ENCODE data around the gene UNC5B.

Gene UNC5B

DNA sequence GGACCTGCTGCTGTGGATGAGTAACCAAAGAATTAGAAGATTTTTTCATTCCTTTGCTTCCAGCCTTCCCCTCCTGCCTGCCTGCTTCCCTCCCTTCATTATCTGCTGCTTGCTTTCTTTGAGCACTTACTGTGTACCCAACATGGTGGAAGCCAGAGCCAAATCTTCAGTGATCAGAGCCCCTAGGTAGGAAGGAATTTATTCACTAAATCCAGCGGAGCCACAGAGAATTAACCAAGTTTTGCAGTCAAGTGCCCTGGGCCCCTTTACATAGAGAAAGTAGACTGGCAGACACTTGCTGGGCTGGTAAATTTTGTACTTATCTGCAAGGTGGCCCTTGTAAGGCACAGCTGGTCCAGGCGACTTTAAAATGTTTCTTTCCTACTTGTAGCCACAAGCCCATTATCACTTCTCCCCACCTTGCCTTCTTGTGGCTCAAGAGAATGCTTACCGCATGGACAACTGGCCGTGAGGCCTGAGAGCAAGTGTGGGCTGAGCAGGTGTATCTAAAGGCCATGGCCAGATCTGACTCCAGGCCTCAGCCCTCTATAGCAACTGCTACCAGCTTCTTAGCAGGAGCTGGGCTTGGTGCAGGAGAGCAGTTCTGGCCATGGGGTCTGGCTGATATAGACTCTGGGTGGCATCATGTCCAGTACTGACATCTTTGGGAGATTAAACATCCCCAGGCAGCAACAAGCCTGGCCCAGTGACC lies 11.1 kb downstream of the UNC5B start:
- no peak for DNase-seq

DNA sequence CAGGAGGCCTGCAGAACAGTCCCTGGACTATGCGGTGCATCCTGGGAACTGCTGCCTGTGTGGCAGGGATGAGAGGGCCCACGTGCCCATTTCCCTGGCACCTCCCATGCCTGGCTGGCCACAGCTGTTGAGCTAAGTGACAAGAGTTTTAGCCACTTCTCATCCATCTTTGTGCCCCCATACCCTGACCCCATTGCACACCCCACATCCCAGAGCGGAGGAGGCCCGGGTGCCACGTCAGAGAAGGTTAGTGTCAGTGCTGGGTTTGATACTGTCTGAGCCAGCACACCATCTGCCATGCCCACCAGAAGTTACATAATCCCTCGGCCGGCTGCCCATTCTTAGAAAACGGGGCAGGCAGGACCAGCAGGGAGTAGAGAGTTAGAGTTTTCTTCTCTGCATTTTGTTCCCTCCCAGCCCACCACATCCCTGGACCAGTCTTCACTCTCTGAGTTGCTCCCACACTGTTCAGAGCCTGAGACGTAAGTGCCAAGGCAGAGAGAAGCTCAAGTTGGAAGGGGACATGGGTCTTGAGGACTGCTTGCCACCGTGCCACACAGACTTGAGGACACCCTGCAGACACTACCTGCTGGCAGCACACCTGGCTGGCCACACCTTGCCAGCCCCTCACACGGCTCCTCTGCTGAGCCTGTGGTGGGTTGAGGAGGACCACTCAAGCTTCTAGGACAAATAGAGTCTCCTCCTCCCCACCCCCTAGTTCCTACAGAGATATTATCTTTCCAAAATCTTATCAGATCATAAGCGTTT lies 13.1 kb downstream of the UNC5B start:
- no peak for DNase-seq

DNA sequence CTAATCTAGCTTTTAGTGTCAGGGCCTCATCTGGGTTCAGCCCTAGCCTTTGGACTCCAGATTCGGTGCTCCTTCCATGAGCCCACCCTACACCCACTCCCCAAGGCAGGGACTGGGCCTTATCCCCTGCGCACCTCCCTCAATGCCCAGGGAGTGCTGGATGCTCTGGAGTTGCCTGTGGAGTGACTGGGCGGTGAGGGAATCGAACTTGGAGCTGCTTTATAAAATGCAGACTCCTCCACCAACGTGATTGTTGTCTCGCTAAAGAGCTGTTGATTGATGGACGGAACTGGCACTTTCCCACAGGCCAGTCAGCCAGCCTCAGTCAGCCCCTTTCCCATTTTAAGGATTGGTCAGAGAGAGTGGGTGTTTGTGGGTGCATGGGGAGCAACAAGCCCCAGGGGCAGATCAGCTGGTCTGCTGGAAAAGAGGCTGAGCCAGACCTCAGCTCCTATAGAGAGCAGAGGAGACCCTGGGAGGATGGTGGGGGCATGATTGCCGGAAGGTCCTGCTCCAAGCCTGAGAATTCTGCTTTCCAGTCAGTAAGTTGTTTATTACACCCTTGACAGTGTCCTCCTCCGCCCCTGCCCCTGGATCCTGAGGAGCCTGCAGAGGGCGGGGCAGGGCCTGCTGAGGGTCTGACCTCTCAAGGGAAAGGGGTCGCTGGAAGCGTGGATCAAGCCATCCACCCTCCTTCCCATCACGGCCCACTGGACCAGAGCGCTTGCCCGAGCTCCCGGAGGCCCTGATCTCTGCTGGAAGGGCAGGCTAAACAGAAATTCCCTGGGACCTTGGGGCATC lies 16.7 kb downstream of the UNC5B start:
- no peak for DNase-seq

DNA sequence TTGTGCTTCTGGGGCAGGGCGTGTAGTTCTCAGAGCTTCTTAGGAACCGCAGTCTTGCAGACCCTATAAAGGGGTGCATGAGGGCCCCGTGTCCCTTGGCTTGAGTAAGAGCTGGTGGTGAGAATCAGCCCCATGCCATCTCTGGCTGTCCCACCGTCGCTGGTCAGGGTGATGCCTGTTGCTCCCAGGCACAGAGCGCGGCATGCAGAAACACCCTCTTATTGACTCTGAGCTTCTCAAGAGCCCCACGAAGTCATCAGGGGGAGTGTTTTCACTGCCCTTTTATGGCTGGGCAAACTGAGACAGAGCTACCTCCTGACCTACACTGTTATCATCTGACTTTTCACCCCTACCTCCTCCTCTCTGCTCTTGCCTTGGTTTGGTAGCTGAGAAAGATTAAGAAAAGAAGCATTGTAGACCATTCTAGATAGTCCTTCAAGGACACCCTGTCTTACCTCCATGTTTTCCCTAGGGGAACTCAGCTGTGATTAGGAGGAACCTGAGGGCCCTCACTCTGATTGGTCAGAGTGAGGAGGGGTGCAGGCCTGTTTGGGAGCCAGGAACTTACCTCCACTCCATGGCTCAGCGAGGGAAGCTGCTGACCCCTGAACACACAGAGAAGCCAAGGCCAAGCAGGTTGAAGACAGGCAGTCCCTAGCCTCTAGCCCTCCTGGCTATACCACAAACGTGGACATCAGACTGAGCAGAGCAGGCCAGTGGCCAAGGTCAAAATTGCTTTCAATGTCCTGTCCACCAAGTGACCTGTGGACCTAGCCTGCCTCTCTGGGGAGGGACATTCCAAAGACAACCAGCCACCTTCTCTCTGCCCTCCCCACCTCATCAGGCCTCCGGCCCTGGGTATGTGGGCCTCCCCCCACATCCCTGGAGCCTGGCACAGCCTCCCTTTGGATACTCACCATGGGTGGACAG lies 17.6 kb downstream of the UNC5B start:
- no peak for DNase-seq

DNA sequence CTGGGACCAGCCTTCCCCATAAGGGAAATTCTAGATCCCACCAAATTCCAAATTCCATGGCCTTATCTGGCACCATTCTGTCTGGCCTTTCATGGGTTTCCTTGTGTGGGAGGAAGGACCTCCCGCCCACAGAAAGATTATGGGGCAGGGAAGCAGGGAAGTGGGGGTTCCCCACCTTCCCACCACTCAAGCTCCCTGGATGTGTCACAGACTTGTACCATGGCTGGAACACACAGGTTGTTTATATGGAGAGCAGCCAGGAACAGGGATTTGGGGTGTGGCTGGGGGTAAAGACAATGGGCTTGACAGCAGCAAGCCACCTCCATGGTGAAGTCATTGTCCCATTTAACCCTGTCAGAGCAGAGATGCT lies 18.3 kb downstream of the UNC5B start:
- DNase-seq: no peak

DNA sequence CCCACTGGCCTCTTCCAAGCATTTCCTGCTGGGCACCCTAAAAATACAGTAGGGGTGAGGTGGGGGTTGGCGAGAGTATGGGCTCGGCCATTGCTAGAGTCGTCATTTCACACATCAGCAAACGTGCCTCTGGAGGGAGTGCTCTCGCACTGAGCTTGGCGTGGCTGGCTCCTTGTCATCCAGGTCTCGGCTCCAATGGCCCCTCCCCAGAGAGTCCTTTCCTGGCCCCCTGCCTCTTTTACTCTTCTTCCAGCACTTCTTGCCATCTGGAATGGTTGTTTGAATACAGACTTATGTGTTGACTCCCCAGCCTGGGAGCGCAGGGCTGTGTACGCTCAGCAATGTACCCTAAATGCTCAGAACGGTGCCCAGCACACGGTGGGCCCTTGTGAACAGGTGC lies 18.8 kb downstream of the UNC5B start:
- DNase-seq: no peak

DNA sequence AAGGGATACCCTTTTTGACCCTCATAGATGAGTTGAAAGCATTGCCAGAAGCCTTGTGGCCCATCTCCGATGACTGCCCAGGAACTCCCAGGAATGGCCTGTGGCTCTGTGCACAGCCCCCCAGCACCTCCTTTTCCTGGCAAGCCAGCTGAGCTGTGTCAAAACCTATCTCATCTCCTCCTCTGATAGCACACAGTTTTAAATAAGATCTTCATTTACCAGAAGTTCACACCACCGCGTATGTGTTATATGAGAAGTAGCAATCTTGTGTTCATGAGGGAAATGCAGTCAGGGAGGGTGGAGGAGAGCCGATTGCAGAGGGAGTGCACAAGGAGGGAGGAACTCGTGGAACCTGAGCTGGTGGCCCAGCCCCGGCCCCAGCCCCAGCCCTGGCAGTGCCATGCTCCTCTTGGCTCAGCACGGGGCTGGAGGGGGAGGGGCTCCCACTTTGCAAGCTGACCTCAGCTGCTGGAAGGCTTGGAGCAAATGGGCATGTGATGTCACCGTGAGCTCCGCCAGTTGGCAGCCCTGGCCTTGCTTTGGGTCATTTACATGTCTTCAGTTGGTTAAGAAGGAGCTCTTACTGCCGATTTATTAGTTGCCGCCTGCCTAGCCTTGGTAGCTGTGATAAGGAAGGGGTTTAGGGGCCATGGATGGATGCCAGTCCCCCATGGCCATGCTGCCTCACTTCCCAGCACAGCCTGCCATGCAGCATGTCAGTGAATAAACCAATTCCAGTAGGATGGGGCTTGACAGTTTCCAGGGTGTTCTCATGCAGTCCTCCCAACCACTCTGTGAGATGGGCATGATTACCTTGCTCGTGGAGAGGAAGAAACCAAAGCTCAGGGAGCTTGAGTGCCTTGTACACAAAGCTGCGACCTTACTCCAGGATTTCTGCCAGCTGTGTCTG lies 20.0 kb downstream of the UNC5B start:
- DNase-seq: no peak

DNA sequence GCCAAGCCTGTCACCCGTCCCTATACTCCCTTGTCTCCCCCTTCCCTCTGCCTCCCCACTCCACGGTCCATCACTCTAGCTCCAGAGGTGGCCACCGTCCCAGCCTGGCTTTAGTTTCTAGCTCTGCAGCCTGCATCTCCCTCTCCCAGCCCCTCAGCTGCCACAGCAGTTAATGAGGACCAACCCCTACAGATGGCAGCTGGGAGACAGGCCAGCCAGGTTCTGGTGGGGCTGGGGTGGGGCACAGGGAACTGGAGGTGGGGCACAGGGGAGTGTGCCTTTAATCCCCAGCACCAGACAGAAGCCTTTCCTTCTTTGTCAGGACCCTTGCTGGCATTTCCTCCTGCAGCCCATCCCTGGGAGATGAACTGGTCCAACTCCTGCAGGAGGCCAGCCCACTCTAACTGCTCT lies 21.1 kb downstream of the UNC5B start:
- no peak for DNase-seq

DNA sequence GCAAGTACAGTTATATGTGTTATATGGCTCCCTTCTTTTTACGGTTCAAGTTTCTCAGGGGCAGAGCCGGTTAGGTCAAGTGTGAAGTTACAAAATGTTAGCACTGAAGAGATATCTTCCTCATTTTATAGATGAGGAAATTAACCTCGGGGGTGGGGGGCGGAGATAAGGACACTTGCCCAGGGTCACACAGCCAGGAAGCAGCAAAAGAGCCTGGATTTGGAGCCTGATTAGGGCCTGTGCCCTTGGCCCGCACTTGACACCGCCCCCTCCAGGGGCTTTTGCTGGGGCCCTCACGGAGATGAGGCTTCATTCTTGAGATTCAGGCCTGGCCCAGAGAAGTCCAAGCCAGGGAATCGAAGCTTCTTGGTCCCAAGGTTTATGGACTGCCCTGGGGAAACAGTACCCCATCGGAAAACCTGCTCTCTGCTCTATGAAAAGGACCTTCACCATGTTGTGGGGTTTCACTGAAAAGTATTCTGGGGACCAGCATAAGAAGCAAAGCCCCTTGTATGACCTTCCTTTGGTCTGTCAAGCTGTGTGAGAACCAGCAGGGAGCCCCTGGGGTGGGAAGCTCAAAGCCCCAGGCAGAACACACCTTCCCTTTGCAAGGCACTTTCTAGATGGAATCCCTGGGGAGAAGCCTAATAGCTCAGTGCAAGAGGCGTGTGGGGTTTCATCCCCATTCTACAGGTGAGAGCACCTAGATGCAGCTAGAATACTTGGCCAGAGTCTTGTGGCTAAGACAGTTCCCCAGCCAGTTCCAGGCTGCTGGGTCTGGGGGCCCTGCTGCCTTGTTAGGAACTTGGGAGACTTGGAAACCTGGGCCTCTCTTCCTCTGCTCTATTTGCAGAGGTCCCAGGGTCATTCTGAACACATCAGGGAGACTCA lies 21.9 kb downstream of the UNC5B start:
- DNase-seq: no peak

DNA sequence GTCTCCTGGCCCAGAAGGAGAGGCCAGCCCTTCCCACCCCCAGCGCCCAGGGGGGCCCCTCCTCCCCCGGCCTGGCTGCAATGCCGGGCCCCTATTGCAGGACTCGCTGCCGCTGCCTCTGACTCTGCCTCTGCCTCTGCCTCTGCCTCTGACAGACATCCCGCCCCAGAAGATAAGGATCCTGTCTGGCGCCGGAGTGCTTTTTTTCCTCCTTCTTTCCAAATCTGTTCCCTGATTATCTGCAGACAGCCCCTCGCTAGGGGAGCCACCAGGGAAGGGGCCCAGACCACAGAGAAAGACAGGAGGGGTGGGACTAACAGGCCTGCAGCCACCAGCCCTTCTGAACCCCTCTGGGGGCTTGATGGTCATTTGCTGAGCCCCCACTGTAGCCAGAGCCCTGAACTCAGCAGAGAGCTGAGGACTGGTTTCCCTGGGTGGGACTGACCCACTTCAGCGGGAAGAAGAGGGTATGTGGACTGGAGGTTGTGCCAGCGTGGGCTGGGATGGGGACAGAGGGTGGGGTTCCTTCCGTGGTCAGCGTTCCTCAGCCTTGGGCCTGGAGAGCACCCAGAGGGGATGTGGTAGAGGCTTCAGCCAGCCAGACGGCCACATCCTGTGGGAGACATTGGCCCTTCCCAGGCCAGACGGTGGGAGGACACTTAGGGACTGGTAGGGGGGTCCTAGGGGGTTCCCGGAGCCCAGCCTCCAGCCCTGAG lies 22.8 kb downstream of the UNC5B start:
- DNase-seq: no peak

DNA sequence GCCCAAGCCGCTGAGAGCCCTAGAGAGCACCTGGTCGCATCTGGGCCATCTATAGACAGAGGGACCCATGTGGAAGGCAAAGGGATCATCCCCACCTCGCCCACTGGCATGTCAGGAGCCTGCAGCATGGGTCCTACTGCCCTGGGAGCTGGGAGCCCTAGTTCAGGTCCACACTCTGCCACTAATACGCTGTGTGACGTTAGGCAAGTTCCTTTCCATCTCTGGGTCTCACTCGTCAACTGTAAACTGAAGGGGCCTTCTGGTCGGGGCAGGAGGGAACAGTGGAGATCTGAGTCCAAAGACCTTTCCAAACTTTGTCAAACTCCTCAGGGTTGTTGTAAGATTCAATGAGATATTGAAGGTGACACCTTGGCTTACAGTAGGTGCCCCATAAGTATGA lies 23.4 kb downstream of the UNC5B start:
- no peak for DNase-seq

DNA sequence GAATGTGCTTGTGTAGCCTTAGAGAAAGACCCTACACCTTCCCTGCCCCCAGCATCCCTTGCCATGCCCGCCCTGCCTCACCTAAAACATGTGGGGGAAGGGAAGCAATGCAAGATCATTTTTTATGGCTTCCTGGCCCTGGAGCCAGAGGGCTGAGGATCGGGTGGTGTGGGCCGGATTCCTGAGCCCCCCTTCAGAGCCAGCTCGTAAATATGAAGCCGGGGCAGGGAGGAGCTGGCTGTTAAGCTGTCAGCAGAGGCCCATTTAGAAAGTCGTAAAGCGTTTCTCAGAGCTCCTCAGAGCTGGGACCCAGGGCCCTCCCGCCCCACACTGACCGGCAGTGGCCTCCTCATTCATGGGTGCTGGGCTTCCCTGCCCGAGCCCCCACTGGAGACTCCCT lies 23.9 kb downstream of the UNC5B start:
- no peak for DNase-seq

DNA sequence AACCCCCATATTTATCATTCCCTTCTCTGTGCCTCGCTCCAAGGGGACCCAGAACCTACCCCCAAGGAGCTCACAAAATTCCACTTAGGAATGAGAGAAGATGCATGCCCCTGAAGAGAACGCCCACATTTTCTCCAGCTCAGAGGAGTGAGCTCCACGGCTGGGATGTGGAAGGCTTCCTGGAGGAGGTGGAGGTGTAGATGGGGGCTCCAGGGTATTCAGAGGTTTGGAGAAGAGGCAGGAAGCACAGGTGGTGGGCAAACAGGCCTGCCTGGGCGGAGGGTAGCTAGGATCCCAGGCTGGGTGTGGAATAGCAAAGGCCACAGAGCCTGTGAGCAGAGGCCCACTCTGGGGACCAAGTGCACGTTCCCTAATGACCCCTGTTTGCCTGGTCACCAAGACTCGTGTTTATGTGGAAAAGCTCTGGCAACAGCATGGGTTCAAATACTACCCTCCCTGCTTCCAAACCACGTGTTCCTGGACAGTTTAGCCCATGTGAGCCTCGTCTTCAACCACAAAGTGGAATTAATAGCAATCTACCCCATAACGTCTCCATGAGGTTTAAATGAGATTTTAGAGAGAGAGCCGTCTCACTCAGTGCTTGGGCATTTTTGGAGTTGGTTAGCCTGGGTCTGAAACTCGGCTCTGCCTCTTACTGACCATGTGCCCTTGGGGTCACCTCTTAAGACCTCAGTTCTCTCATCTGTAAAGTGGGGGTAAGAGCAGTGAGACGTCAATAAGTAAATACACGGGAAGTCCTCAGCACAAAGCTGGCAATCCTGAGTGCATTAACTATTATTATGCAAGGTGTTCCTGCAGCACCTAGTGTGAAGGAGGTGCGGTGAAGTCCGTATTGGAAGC lies 24.7 kb downstream of the UNC5B start:
- DNase-seq: no peak

DNA sequence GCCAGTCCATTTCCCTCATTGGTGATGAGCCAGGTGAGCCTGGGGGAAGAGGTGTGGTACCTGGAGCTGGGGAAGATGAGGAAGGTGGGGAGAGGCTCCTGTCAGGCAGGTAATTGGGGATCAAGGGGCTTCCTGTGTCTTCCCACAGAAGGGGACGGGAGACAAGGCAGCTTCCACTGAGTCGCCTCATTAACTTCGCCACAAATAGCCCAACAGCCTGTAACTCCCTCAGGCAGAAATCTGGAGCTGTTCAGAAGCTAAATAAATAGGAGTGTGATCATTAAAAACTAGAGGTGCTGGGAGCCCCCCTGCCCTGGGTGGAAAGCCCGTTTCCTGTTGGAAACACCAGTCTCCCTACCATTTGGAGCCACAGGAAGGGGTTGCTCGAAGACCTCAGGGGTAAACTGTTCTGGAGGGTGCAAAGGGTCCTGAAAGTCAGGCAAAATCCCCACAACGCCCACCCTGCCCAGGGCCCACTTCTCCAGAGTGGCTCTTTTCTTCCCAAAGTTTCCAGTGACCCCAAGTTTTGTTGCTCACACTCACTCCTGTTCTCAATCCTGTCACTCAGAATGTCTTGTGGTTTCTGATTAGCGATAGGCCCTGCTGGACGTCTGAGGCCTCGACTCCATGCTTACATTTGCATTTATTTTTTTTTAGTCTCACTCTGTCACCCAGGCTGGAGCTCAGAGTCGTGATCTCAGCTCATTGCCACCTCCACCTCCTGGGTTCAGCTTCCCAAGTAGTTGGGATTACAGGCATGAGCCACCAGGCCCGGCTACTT lies 25.7 kb downstream of the UNC5B start:
- no peak for DNase-seq

DNA sequence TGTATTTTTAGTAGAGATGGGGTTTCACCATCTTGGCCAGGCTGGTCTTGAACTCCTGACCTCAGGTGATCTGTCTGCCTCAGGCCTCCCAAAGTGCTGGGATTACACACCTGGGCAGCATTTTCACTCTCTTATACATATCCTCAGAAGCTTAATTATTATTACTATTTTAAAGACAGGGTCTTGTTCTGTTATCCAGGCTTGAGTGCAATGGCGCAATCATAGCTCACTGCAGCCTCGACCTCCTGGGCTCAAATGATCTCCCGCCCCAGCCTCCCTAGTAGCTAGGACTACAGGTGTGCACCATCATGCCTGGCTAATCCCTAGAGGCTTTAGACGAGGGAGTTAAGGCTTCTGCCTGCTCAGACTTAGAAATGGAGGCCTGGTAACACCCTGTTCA lies 26.3 kb downstream of the UNC5B start:
- no peak for DNase-seq

DNA sequence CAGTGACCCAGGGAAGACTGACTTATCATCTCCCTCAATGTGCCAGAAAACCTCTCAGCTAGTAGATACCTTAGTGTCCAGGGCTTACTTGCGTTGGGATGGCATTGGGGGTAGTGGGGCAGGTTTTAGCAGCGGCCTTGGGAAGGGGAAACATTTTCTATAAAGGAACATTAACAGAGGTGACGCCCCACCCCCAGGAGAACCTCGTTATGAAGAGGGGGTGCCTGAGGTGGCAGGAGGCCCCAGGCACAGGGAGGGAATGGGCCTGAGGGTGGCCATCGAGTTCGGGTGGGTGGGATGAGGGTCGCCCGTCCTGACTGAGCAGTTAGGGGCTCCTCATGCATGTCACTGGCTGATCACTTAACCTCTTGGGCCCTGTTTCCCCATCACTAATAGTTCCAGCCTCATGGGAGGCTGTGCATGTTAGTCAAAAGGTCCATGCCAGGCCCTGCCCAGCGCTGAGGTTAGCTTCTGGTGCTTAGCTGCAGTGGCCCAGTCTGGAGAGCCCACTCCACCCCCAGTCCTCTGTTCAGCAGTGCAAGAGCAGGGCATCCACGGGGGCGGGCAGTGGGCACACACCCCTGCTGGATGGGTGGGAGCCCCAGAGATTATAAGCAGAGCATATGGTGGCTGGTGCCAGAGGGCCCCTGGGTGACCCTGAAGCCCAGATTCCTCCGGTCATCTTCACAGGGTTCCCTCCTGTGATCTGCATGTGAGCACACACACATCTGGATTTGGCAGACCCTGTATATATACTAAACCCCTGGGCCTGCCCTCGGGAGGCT lies 27.0 kb downstream of the UNC5B start:
- DNase-seq: no peak
